Endothelial cell of umbilical vein (primary cell): Measurements from ENCODE around the gene TREML4. TPM values are rescaled to one million over a fixed set of nuclear protein-coding genes. Genes with fewer than 3 reads are reported as not detected.

Source experiments
- BruUV-seq: library from RNA; stranded (reverse); fragments of 400-500 nt; replicated peaks from 2 replicates; lab custom pipeline; 2021; lab: Mats Ljungman, UMichigan
- CTCF ChIA-PET: fragments of 300-600, 350-600 bp; sonication (Branson Sonifier 250); formaldehyde crosslinking; loops from one replicate; lab custom pipeline; 2021; ENCODE audit warnings: antibody characterized with exemption, inconsistent platforms; lab: Charles Lee
- POLR2A ChIA-PET: fragments of 300-600, 350-600 bp; sonication (Branson Sonifier 250); formaldehyde crosslinking; loops from one replicate; lab custom pipeline; 2021; ENCODE audit warnings: antibody characterized with exemption, inconsistent platforms; lab: Charles Lee
- DNase-seq: peaks from one replicate; pipeline ENCODE4 v3.0.0-alpha.2; 2011; ENCODE audit warnings: low read depth, low spot score
- FAIRE-seq: peaks from 2 replicates; lab custom pipeline; 2011; peaks lifted over from hg19 to GRCh38; lab: Jason Lieb, UNC
- H2AFZ ChIP-seq: 2 replicates; pipeline ENCODE4 v1.6.0; 2012; ENCODE audit warnings: low read depth, low read length, control low read depth, inconsistent platforms
- H3K27ac ChIP-seq: 2 replicates; pipeline ENCODE4 v1.5.1; 2011; ENCODE audit warnings: low read depth, mild to moderate bottlenecking, control low read depth, low read length, moderate library complexity; ENCODE audit not compliant: insufficient read depth
- H3K27me3 ChIP-seq, 2 experiments: 2 replicates each; pipeline versions ENCODE4 v1.6.0 to v1.6.1; 2011; ENCODE audit warnings: low read length in 2 of 2, mixed read lengths in 1 of 2; ENCODE audit not compliant: control insufficient read depth in 2 of 2, insufficient read depth in 2 of 2
- H3K36me3 ChIP-seq, 2 experiments: 2 replicates in 1 of 2; 3 replicates in 1 of 2; pipeline ENCODE4 v1.5.1; 2011; ENCODE audit warnings: low read length in 2 of 2, mild to moderate bottlenecking in 1 of 2, moderate library complexity in 1 of 2; ENCODE audit not compliant: control insufficient read depth in 2 of 2, insufficient read depth in 2 of 2; ENCODE audit errors: extremely low read depth in 1 of 2
- H3K4me1 ChIP-seq: 3 replicates; pipeline ENCODE4 v1.5.1; 2011; ENCODE audit warnings: mild to moderate bottlenecking, low read length; ENCODE audit not compliant: control insufficient read depth, insufficient read depth; ENCODE audit errors: extremely low read depth
- H3K4me2 ChIP-seq: 2 replicates; pipeline ENCODE4 v1.6.1; 2011; ENCODE audit warnings: low read length, control low read depth, mixed read lengths; ENCODE audit not compliant: insufficient read depth
- H3K4me3 ChIP-seq, 3 experiments: fragments of 200-600 bp in 1 of 3; sonication (generic), shearing (Covaris generic) in 1 of 3; replicated peaks in 1 of 3; 2 replicates each; pipeline ENCODE4 v1.5.1; 2011 to 2016; ENCODE audit warnings: control low read depth in 3 of 3, low read length in 3 of 3, mild to moderate bottlenecking in 2 of 3, inconsistent platforms in 1 of 3, low read depth in 1 of 3, moderate library complexity in 1 of 3; ENCODE audit not compliant: insufficient read depth in 1 of 3
- H3K79me2 ChIP-seq: 2 replicates; pipeline ENCODE4 v1.6.0; 2012; ENCODE audit warnings: low read length, inconsistent platforms; ENCODE audit not compliant: control insufficient read depth, insufficient read depth
- H3K9ac ChIP-seq: replicated peaks from 2 replicates; pipeline ENCODE3; 2011; ENCODE audit warnings: low read length, control low read depth; ENCODE audit not compliant: insufficient read depth; ENCODE audit errors: extremely low read depth
- H3K9me1 ChIP-seq: replicated peaks from 3 replicates; pipeline ENCODE4 v1.6.0; 2011; ENCODE audit warnings: mild to moderate bottlenecking, low read length; ENCODE audit not compliant: control insufficient read depth, insufficient read depth; ENCODE audit errors: extremely low read depth
- H3K9me3 ChIP-seq: replicated peaks from 2 replicates; pipeline ENCODE4 v1.5.1; 2012; ENCODE audit warnings: low read length, inconsistent platforms; ENCODE audit not compliant: control insufficient read depth, insufficient read depth
- H4K20me1 ChIP-seq: replicated peaks from 2 replicates; pipeline ENCODE3; 2011; ENCODE audit warnings: mild to moderate bottlenecking, low read length; ENCODE audit not compliant: control insufficient read depth, insufficient read depth; ENCODE audit errors: extremely low read depth
- CTCF ChIP-seq, 2 donors: IDR thresholded peaks; 1 replicate in 1 of 2; 2 replicates in 1 of 2; pipeline ENCODE4 v1.5.1; 2011; ENCODE audit warnings: low read length in 2 of 2, mild to moderate bottlenecking in 2 of 2, moderate library complexity in 2 of 2, control low read depth in 1 of 2, inconsistent platforms in 1 of 2, low read depth in 1 of 2; ENCODE audit not compliant: insufficient read depth in 1 of 2; ENCODE audit errors: extremely low read depth in 1 of 2
- EZH2 ChIP-seq: IDR thresholded peaks from 2 replicates; pipeline ENCODE4 v1.6.1; 2012; ENCODE audit warnings: borderline replicate concordance, low read depth, mild to moderate bottlenecking, moderate library complexity, low read length, inconsistent platforms; ENCODE audit not compliant: severe bottlenecking
- FOS ChIP-seq: IDR thresholded peaks from 2 replicates; pipeline ENCODE4 v1.6.1; 2011; ENCODE audit warnings: mild to moderate bottlenecking, low read length, moderate library complexity, borderline replicate concordance; ENCODE audit not compliant: insufficient read depth
- GATA2 ChIP-seq: IDR thresholded peaks from 2 replicates; pipeline ENCODE4 v1.7.0; 2011; ENCODE audit warnings: low read depth, mild to moderate bottlenecking, moderate library complexity, mixed read lengths, low read length; ENCODE audit not compliant: insufficient read length, insufficient read depth
- JUN ChIP-seq: IDR thresholded peaks from 2 replicates; pipeline ENCODE4 v1.6.1; 2011; ENCODE audit warnings: borderline replicate concordance, low read depth; ENCODE audit not compliant: insufficient read length, insufficient read depth
- MYC ChIP-seq: IDR thresholded peaks from one replicate; pipeline ENCODE4 v1.6.1; 2011; ENCODE audit warnings: mild to moderate bottlenecking, low read depth, low read length
- POLR2A ChIP-seq: IDR thresholded peaks from 2 replicates; pipeline ENCODE4 v1.6.1; 2012; ENCODE audit warnings: low read depth, mild to moderate bottlenecking, control low read depth, low read length
- POLR2AphosphoS5 ChIP-seq: IDR thresholded peaks from 2 replicates; pipeline ENCODE4 v1.6.1; 2012; ENCODE audit warnings: low read depth, mild to moderate bottlenecking, control low read depth, low read length, moderate library complexity; ENCODE audit not compliant: insufficient read depth
- dilution Hi-C: fragments of 300-500 bp; cut with MboI; formaldehyde crosslinking; loops from one replicate; pipeline ENCODE4 v1.15.0; 2019; ENCODE audit warnings: low sequenced_read_pairs; ENCODE audit not compliant: extremely low pct_ligation_motif_present
- intact Hi-C: fragments of 100-400 bp; cut with micrococcal nuclease; formaldehyde crosslinking; loops from one replicate; pipeline ENCODE4 v1.10.0; 2022
- polyA plus RNA-seq, 4 experiments: library from polyadenylated mRNA; depleted of rRNA in 3 of 4; stranded (reverse) in 3 of 4; unstranded in 1 of 4; fragments of >200 nt; gene quantifications; 2 replicates each; pipeline versions ENCODE4 v1.2.1 to v1.2.3, GENCODE V29; 2011 to 2012; ENCODE audit warnings: missing spikeins in 1 of 4
- total RNA-seq: library from RNA; stranded (reverse); gene quantifications from 2 replicates; pipeline ENCODE4 v1.2.3, GENCODE V29; 2021
- TF ChIP-seq, protein P1 (sequence below): IDR thresholded peaks from 2 replicates; pipeline ENCODE4 v1.6.1; 2011; ENCODE audit not compliant: insufficient read depth, insufficient read length

TREML4 gene
- total and polyA plus RNA-seq, 2 donors (not counting 3 experiments of a cell fraction or from before 2014, with no cell fraction given): not detected

DNA sequence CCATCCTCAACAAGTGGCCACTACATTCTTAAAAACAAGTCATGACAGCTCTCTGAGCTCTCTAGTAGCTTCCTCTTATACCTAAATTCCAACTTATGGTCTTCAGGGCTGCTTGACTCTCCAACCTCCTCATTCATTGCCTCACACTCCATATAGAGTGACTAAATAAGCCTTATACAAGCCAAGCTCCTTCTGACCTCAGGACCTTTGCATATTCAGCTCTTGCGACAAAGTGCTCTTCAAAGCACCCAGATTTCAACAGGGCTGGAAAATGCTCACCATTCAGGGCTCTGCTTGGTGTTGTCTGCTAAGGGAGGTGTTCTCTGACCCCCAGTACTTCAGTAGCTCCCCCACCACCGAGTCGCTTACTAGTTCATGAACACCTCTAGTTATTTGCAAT, 30.9 kb upstream of the TREML4 start:
- Histone ChIP-seq H3K36me3 (no peaks in the 10 kb centered on the region), H3K4me1 (no peaks in the 10 kb centered on the region), H4K20me1 (no peaks in the 10 kb centered on the region), H3K4me3 (no peak overlapping the region), H3K4me2 (no peak overlapping the region), H3K9me3 (no peaks in the 10 kb centered on the region), H3K79me2 (no peaks in the 10 kb centered on the region), H3K9me1 (no peaks in the 10 kb centered on the region), H2AFZ (no peak overlapping the region), H3K27ac (no peak overlapping the region), H3K9ac (no peak overlapping the region), H3K27me3 (peaks cover 0 to 7% of the 10 kb centered on the region in 2 experiments)
- FAIRE-seq: no peak
- no TSS peak for BruUV-seq
- POLR2A ChIA-PET: no interaction called here
- no peak for TF ChIP-seq MYC
- CTCF ChIA-PET: interaction anchor here (1.3 to 1.4 kb wide), 2 partner anchors 15 to 18 kb away, joined by 3 to 6 read pairs; no protein-coding TSS in a partner anchor
- intact Hi-C loops (no loop called here), dilution Hi-C loops (no loop called here)
- no peak for DNase-seq

GRCh38 chr6:41199552-41200246, 28.4 kb upstream of the TREML4 start:
- ChIA-PET CTCF (interaction anchor here (1.2 kb wide), 1 partner anchor 12 kb away, joined by 4 read pairs; no protein-coding TSS in a partner anchor), POLR2A (no interaction called here)
- H2AFZ ChIP-seq: no peak overlapping the region

More at GRCh38 chr6:41199552-41200246, 28.4 kb upstream of the TREML4 start:
- no peaks in the 10 kb centered on the region for H3K79me2 ChIP-seq
- no peaks in the 10 kb centered on the region for H3K4me1 ChIP-seq
- H4K20me1 ChIP-seq: no peaks in the 10 kb centered on the region
- intact Hi-C loops (no loop called here), dilution Hi-C loops (no loop called here)
- no peak overlapping the region for H3K9ac ChIP-seq
- BruUV-seq: no TSS peak
- H3K9me3 ChIP-seq: no peaks in the 10 kb centered on the region
- FAIRE-seq (no peak), DNase-seq (no peak)
- H3K9me1 ChIP-seq: no peaks in the 10 kb centered on the region
- no peak overlapping the region for H3K4me3 ChIP-seq
- peaks cover 3 to 7% of the 10 kb centered on the region in 2 experiments for H3K27me3 ChIP-seq
- H3K27ac ChIP-seq: no peak overlapping the region
- H3K36me3 ChIP-seq: no peaks in the 10 kb centered on the region
- TF ChIP-seq POLR2A (no peak), EZH2 (no peak), CTCF (IDR thresholded peaks at IDR 0.05; ENCODE audit: extremely low read depth in 1 of 2, insufficient read depth in 1 of 2, low read depth in 1 of 2, low read length in 2 of 2) (no peak), POLR2AphosphoS5 (no peak), GATA2 (no peak), JUN (no peak), FOS (no peak), MYC (no peak)
- TF ChIP-seq, protein P1, sequence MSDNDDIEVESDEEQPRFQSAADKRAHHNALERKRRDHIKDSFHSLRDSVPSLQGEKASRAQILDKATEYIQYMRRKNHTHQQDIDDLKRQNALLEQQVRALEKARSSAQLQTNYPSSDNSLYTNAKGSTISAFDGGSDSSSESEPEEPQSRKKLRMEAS: no peak
- no peak overlapping the region for H3K4me2 ChIP-seq
